ENCODE measurements around the gene TTC22. TPM values are rescaled to one million over a fixed set of nuclear protein-coding genes. Genes with fewer than 3 reads are reported as not detected.

Gene TTC22
- total RNA-seq, 1 donor from 2014 or later, result 0.14 TPM

DNA sequence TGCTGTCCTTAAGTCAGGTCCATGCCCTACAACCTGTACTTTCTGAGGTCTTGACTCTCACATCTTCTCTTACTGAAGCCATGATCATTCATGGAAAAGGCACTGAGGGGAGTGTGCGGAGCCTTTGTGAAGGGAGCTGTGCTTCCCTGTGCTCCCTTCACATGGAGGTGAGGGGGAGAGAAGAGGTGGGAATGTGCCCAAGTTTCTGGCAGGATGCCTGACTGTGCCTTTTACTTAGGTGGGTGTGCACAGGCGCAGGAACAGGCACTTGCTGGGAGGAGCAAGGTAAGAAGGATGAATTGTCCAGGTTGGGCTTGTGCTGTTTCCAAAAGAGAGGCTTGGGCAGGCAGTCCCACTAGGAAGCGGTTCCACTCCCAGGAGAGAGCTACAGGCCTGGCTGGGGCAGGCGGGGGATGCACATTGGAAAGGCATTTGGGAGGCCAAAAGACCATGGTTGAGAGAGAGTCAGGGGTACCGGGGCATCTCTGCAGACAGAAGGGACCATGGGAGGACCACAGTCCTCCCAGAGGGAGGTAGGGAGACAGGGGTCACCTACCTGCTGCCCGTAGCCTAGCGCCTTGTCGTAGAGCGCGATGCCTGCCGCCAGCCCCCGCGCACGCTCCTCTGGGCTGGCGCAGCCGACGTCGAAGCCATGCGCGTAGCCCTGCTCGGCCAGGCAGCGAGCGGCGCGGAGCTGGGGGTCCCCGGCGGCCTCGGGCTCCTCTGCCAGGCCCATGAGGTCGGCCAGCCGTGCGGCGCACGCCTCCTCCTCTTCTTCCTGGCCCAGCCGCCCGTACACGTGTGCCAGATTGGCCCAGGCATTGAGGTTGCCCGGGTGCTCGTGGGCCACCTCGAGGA lies 853 bp downstream of the TTC22 start:
- Histone ChIP-seq H3K4me3 (peak overlapping the region; percentile 56), H3K27me3 (ENCODE audit: low read depth) (peaks cover 74% of the 10 kb centered on the region), H3K4me1 (peaks cover 10% of the 10 kb centered on the region), H3K36me3 (no peaks in the 10 kb centered on the region), H3K27ac (replicated peaks) (no peak overlapping the region), H3K9me3 (replicated peaks) (no peaks in the 10 kb centered on the region)
- TF ChIP-seq, protein P1, sequence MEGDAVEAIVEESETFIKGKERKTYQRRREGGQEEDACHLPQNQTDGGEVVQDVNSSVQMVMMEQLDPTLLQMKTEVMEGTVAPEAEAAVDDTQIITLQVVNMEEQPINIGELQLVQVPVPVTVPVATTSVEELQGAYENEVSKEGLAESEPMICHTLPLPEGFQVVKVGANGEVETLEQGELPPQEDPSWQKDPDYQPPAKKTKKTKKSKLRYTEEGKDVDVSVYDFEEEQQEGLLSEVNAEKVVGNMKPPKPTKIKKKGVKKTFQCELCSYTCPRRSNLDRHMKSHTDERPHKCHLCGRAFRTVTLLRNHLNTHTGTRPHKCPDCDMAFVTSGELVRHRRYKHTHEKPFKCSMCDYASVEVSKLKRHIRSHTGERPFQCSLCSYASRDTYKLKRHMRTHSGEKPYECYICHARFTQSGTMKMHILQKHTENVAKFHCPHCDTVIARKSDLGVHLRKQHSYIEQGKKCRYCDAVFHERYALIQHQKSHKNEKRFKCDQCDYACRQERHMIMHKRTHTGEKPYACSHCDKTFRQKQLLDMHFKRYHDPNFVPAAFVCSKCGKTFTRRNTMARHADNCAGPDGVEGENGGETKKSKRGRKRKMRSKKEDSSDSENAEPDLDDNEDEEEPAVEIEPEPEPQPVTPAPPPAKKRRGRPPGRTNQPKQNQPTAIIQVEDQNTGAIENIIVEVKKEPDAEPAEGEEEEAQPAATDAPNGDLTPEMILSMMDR (IDR thresholded peaks at IDR 0.05; ENCODE audit: borderline replicate concordance), result no peak
- no peak for DNase-seq
- intact Hi-C loops (cut with micrococcal nuclease), result loop anchor here (10.0 kb wide), 1 partner anchor 725 kb away; no protein-coding TSS in a partner anchor

GRCh38 chr1:54798769-54799641 lies 2.1 kb downstream of the TTC22 start:
- Histone ChIP-seq H3K9me3 (replicated peaks) (no peaks in the 10 kb centered on the region), H3K27ac (replicated peaks) (no peak overlapping the region), H3K36me3 (no peaks in the 10 kb centered on the region), H3K4me3 (no peak overlapping the region), H3K4me1 (peaks cover 10% of the 10 kb centered on the region), H3K27me3 (ENCODE audit: low read depth) (peaks cover 67% of the 10 kb centered on the region)
- no peak for DNase-seq
- intact Hi-C loops (cut with micrococcal nuclease), result no loop called here
- TF ChIP-seq, protein P1 (IDR thresholded peaks at IDR 0.05; ENCODE audit: borderline replicate concordance), result no peak

- Histone ChIP-seq H3K27me3 (ENCODE audit: low read depth) (peaks cover 64% of the 10 kb centered on the region), H3K4me3 (no peak overlapping the region), H3K36me3 (no peaks in the 10 kb centered on the region), H3K4me1 (peaks cover 10% of the 10 kb centered on the region), H3K27ac (replicated peaks) (no peak overlapping the region), H3K9me3 (replicated peaks) (no peaks in the 10 kb centered on the region)
- intact Hi-C loops (cut with micrococcal nuclease), result no loop called here
- TF ChIP-seq, protein P1 (IDR thresholded peaks at IDR 0.05; ENCODE audit: borderline replicate concordance), result no peak
- no peak for DNase-seq
Measured at GRCh38 chr1:54798206-54798605, 2.9 kb downstream of the TTC22 start.

GRCh38 chr1:54796902-54797301 lies 4.2 kb downstream of the TTC22 start:
- Histone ChIP-seq H3K9me3 (replicated peaks) (peaks cover 9% of the 10 kb centered on the region), H3K36me3 (no peaks in the 10 kb centered on the region), H3K27me3 (ENCODE audit: low read depth) (peaks cover 64% of the 10 kb centered on the region), H3K27ac (replicated peaks) (no peak overlapping the region), H3K4me3 (no peak overlapping the region), H3K4me1 (peaks cover 10% of the 10 kb centered on the region)
- intact Hi-C loops (cut with micrococcal nuclease), result no loop called here
- TF ChIP-seq, protein P1 (IDR thresholded peaks at IDR 0.05; ENCODE audit: borderline replicate concordance), result no peak
- no peak for DNase-seq

DNA sequence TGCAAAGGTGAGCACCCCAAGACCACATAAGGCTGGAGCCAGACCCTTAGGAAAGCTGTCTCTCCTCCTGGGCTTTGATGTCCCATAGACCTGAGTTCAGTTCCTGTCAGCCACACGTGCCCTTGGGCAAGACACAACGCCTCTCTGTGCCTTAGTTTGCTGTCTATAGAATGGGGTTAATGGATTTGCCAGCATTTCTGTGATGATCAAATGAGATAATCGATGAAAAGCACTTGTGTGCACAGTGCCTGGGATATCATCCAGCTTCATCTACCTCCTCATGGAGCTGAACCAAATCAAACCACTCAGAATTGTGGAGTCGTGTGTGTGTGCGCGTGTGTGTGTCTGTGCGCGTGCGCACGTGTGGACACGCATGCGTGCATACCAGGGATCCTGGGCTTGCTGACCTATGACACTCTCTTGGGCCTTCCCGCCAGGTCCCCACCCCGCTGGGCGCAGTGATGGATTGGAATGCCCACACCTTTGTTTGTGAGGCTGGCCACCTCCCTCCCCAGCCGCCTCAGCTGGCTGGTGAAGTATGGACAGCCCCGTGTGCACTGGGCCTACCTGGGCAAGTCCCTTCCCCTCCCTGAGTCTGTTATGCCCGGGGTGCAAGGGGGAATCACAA lies 5.2 kb downstream of the TTC22 start:
- peaks cover 64% of the 10 kb centered on the region for H3K27me3 ChIP-seq (ENCODE audit: low read depth)
- no peak overlapping the region for H3K27ac ChIP-seq (replicated peaks)
- TF ChIP-seq, protein P1 (IDR thresholded peaks at IDR 0.05; ENCODE audit: borderline replicate concordance), result no peak
- no peaks in the 10 kb centered on the region for H3K36me3 ChIP-seq
- DNase-seq, result no peak
- H3K4me3 ChIP-seq, result no peak overlapping the region
- H3K4me1 ChIP-seq, result peaks cover 5% of the 10 kb centered on the region
- intact Hi-C loops (cut with micrococcal nuclease), result no loop called here
- peaks cover 13% of the 10 kb centered on the region for H3K9me3 ChIP-seq (replicated peaks)

Measured in left ventricle myocardium inferior (tissue), 1 donor.